ENCODE measurements around the gene ZHX3. TPM values are rescaled to one million over a fixed set of nuclear protein-coding genes. Genes with fewer than 3 reads are reported as not detected.
A peak's percentile ranks its signal among the peaks of the same experiment; 100 is the strongest.

ZHX3 gene
- polyA plus RNA-seq, 6 donors from 2014 or later, result 3.8 to 27.8 (median 11.9) TPM

GRCh38 chr20:41183831-41184230, 133.7 kb downstream of the ZHX3 start:
- no peak for DNase-seq
- no peak overlapping the region for H3K27ac Mint-ChIP-seq
- H3K27me3 Mint-ChIP-seq, result no peaks in the 10 kb centered on the region
- peaks cover 0 to 8% (median 1%) of the 10 kb centered on the region in 7 donors for H3K9me3 Mint-ChIP-seq
- ATAC-seq (ENCODE audit: low read depth in 2 of 2), result no peak
- no peak overlapping the region for H3K4me3 Mint-ChIP-seq
- peaks cover 0 to 1% (median 0%) of the 10 kb centered on the region in 3 donors for H3K4me1 Mint-ChIP-seq
- peaks cover 12 to 15% of the 10 kb centered on the region in 2 donors for H3K36me3 Mint-ChIP-seq

GRCh38 chr20:41183391-41183790, 134.1 kb downstream of the ZHX3 start:
- Mint-ChIP-seq H3K9me3 (peaks cover 0 to 8% (median 0%) of the 10 kb centered on the region in 7 donors), H3K27ac (no peak overlapping the region), H3K36me3 (peaks cover 9 to 15% of the 10 kb centered on the region in 2 donors), H3K4me3 (no peak overlapping the region), H3K27me3 (no peaks in the 10 kb centered on the region), H3K4me1 (peaks cover 0 to 3% (median 0%) of the 10 kb centered on the region in 3 donors)
- ATAC-seq (ENCODE audit: low read depth in 2 of 2), result no peak
- no peak for DNase-seq

DNA sequence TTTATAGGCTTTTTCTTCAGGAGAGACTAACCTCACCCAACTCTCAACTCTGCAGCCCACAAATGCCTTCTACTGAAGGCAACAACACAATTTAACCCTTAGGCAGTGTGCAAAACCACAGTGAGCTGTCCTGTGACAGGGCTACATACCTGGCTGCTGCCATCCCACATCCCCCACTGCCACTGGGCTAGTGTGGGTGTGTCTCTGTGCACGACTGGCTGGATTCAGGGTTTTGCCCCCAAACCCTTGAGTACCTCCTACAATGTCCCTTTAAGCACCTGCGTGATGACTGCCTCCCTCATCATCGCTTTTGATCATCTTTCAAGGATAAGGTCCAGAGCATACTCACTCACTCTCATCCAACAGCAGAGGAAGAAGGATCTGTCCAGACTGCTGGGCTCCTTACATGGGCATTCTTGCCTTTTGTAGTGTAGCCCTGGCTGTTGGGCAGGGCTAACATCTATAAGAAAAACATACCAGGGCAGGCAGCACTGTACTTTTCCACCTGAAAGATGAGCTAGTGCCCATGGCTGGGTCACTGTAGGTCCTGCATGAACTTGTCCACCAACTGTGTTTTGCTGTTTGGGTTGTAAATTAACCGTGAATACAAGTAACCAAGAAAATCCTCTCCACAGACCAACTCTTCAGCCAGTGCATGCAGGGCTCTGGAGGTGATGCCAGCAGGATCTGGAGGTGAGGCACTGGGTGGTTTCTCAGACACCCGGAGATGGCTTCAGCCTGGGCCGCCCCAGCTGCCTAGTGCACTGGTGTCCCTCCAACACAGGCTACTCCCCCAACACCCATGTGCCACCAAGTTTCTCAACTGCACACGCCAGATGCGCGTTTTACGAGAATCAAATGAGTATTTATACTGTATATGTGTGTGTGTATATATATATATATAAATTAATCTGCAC, 135.0 kb downstream of the ZHX3 start:
- peaks cover 0 to 2% (median 0%) of the 10 kb centered on the region in 7 donors for H3K9me3 Mint-ChIP-seq
- ATAC-seq (ENCODE audit: low read depth in 2 of 2), result no peak
- peaks cover 9 to 15% of the 10 kb centered on the region in 2 donors for H3K36me3 Mint-ChIP-seq
- peaks cover 0 to 3% (median 0%) of the 10 kb centered on the region in 3 donors for H3K4me1 Mint-ChIP-seq
- DNase-seq, result no peak
- peak overlapping the region in 2 of 6 donors; percentile 26 to 50 for H3K27ac Mint-ChIP-seq
- H3K4me3 Mint-ChIP-seq, result no peak overlapping the region
- H3K27me3 Mint-ChIP-seq, result no peaks in the 10 kb centered on the region

- Mint-ChIP-seq H3K36me3 (peaks cover 9 to 15% of the 10 kb centered on the region in 2 donors), H3K4me3 (no peak overlapping the region), H3K27ac (peak overlapping the region in 2 of 6 donors; percentile 24 to 86), H3K4me1 (peaks cover 0 to 3% (median 0%) of the 10 kb centered on the region in 3 donors), H3K27me3 (no peaks in the 10 kb centered on the region), H3K9me3 (no peaks in the 10 kb centered on the region)
- no peak for ATAC-seq (ENCODE audit: low read depth in 2 of 2)
- no peak for DNase-seq
These were observed 136.0 kb downstream of the ZHX3 start for GRCh38 chr20:41181567-41181966.

- no peaks in the 10 kb centered on the region for H3K9me3 Mint-ChIP-seq
- H3K27ac Mint-ChIP-seq, result peak overlapping the region in 2 of 6 donors; percentile 28 to 67
- peaks cover 0 to 3% (median 0%) of the 10 kb centered on the region in 3 donors for H3K4me1 Mint-ChIP-seq
- H3K27me3 Mint-ChIP-seq, result no peaks in the 10 kb centered on the region
- peaks cover 9 to 15% of the 10 kb centered on the region in 2 donors for H3K36me3 Mint-ChIP-seq
- no peak for ATAC-seq (ENCODE audit: low read depth in 2 of 2)
- no peak overlapping the region for H3K4me3 Mint-ChIP-seq
- no peak for DNase-seq
These were observed 136.8 kb downstream of the ZHX3 start for GRCh38 chr20:41180599-41181333.

DNA sequence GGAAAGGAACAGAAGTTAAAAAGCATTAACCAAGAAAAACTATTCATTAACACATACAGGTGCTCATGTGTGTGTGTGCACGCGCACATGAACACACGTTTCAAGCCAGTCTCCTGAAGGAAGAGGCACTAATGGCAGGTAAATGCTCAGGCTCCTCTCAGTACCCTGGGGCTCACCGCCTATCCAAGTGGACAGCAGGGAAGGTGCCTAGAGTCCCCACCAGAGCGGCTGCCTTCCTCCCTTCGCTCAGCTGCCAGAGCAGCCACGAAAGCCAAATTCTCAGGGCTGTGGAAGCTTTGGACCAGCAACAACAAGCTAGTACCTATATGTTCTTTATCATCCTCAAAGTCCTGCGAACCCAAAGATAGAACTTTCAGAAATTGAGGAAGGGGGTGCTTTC, 137.6 kb downstream of the ZHX3 start:
- Mint-ChIP-seq H3K4me1 (peaks cover 0 to 3% (median 0%) of the 10 kb centered on the region in 3 donors), H3K4me3 (no peak overlapping the region), H3K36me3 (peaks cover 6 to 9% of the 10 kb centered on the region in 2 donors), H3K27ac (peak overlapping the region in 3 of 6 donors; percentile 20 to 32 (median 28)), H3K9me3 (no peaks in the 10 kb centered on the region), H3K27me3 (no peaks in the 10 kb centered on the region)
- no peak for DNase-seq
- ATAC-seq (ENCODE audit: low read depth in 2 of 2), result no peak

DNA sequence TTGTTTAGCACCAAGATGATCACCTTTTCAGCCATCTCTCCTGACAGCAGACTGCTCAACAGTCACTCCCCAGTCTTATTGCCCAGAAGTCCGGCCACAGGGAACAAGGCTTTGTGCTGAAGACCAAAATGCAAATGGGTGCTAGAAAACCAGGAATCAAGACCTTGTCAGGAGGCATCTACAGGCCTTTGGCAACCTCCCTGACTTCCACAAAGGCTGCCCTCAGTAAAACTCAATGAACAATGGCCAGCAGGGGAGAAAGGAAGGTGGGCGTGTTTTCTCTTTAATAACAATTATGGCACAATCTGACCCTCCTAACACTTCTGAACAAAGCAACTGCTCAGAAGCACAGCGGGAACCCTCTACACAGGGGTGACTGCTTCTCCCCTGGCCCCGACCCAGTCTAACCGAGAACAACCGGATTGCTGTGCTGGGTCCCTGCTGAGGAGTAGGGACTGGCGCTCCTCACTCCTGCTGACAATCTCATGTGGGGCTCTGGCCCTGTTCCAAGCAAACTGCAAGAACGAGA, 138.6 kb downstream of the ZHX3 start:
- Mint-ChIP-seq H3K36me3 (no peaks in the 10 kb centered on the region), H3K4me1 (peaks cover 0 to 3% (median 0%) of the 10 kb centered on the region in 3 donors), H3K27me3 (no peaks in the 10 kb centered on the region), H3K9me3 (no peaks in the 10 kb centered on the region), H3K27ac (peak overlapping the region in 3 of 6 donors; percentile 9 to 59 (median 36)), H3K4me3 (no peak overlapping the region)
- ATAC-seq (ENCODE audit: low read depth in 2 of 2), result no peak
- no peak for DNase-seq

DNA sequence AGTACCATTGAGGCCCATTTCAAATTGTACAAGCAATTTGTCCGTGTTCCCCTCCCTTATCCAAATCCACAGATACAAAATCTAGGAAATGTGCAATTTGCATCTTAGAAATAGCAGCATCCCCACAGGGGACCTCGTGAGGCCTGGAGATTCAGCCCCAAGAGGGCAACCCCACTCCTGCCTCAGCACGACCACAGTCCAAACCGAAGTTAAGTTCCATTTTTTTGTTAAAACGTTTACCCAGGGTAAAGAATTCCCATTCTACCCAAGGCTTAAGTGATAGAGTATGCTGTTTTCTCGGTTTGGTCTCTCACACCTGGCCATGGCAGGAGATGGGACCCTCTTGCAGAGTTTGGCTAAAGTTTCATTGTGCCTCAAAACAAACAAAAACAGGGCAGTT, 139.0 kb downstream of the ZHX3 start:
- H3K36me3 Mint-ChIP-seq, result no peaks in the 10 kb centered on the region

GRCh38 chr20:41177636-41178035, 139.9 kb downstream of the ZHX3 start:
- Mint-ChIP-seq H3K4me1 (peaks cover 0 to 3% (median 2%) of the 10 kb centered on the region in 3 donors), H3K27me3 (no peaks in the 10 kb centered on the region), H3K27ac (peak overlapping the region in 3 of 6 donors; percentile 47 to 59 (median 47)), H3K4me3 (no peak overlapping the region), H3K36me3 (no peaks in the 10 kb centered on the region), H3K9me3 (no peaks in the 10 kb centered on the region)
- ATAC-seq (ENCODE audit: low read depth in 2 of 2) (no peak), DNase-seq (no peak)

More for the DNA sequence above, 139.0 kb downstream of the ZHX3 start:
- DNase-seq (no peak), ATAC-seq (ENCODE audit: low read depth in 2 of 2) (no peak)
- Mint-ChIP-seq H3K4me1 (peaks cover 0 to 3% (median 0%) of the 10 kb centered on the region in 3 donors), H3K4me3 (no peak overlapping the region), H3K27ac (peak overlapping the region in 2 of 6 donors; percentile 36 to 59), H3K27me3 (no peaks in the 10 kb centered on the region), H3K9me3 (no peaks in the 10 kb centered on the region)

- ATAC-seq (ENCODE audit: low read depth in 2 of 2), result no peak
- Mint-ChIP-seq H3K36me3 (no peaks in the 10 kb centered on the region), H3K27ac (peak overlapping the region in 5 of 6 donors; percentile 6 to 93 (median 69)), H3K4me3 (no peak overlapping the region), H3K27me3 (peaks cover 0 to 1% (median 0%) of the 10 kb centered on the region in 3 donors), H3K4me1 (peaks cover 0 to 3% (median 2%) of the 10 kb centered on the region in 3 donors), H3K9me3 (no peaks in the 10 kb centered on the region)
- DNase-seq, result no peak
These were observed 140.6 kb downstream of the ZHX3 start for GRCh38 chr20:41176711-41177552.

GRCh38 chr20:41175727-41176330, 141.7 kb downstream of the ZHX3 start:
- no peak overlapping the region for H3K4me3 Mint-ChIP-seq
- H3K27ac Mint-ChIP-seq, result peak overlapping the region in 4 of 6 donors; percentile 6 to 90 (median 78)
- H3K4me1 Mint-ChIP-seq, result peaks cover 0 to 3% (median 2%) of the 10 kb centered on the region in 3 donors
- DNase-seq, result no peak
- no peaks in the 10 kb centered on the region for H3K36me3 Mint-ChIP-seq
- H3K27me3 Mint-ChIP-seq, result peaks cover 0 to 10% (median 0%) of the 10 kb centered on the region in 3 donors
- no peaks in the 10 kb centered on the region for H3K9me3 Mint-ChIP-seq
- ATAC-seq (ENCODE audit: low read depth in 2 of 2), result no peak

DNA sequence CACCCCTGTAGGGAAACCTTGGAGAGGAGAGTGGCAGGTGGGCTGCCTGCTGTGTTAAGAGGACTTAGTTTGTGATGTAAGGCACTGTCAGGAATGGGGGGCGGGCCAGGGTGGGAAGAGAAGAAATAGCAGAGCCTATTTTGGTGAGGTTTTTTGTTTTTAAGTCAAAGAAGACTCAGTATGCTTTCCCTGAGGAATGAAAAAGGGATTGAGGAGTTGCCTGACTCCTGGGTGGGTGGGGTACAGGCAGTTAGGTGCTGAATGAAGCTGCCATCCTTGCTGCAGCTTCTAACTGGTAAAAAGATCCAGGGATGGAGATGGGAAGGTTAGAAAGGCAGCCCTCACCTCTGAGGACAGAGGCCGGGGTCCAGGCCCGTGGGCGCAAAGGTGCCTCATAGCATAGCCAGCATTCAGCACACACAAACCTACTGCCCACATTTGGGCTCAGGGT, 142.3 kb downstream of the ZHX3 start:
- Mint-ChIP-seq H3K27me3 (peaks cover 0 to 16% (median 0%) of the 10 kb centered on the region in 3 donors), H3K4me1 (peaks cover 0 to 3% (median 2%) of the 10 kb centered on the region in 3 donors), H3K27ac (peak overlapping the region in 2 of 6 donors; percentile 37 to 80), H3K36me3 (peaks cover 4 to 6% of the 10 kb centered on the region in 2 donors), H3K4me3 (no peak overlapping the region), H3K9me3 (no peaks in the 10 kb centered on the region)
- DNase-seq (no peak), ATAC-seq (ENCODE audit: low read depth in 2 of 2) (no peak)

Measured in naive B cell (primary cell).